Tibial nerve (tissue), 4 donors: Measurements from ENCODE around the gene MPG. TPM values are rescaled to one million over a fixed set of nuclear protein-coding genes. Genes with fewer than 3 reads are reported as not detected.
A peak's percentile ranks its signal among the peaks of the same experiment; 100 is the strongest.

Source experiments
- DNase-seq, 2 donors: peaks; one replicate each; pipeline ENCODE4 v3.0.0-alpha.2; 2019; ENCODE audit warnings: low spot score in 2 of 2
- H3K27ac ChIP-seq, 4 donors: fragments of 200-600 bp; sonication (generic) in 3 of 4; one replicate each; pipeline ENCODE4 v1.5.1; 2017 to 2019; ENCODE audit warnings: mild to moderate bottlenecking in 1 of 4
- H3K27me3 ChIP-seq, 2 donors: fragments of 200-600 bp; sonication (generic) in 1 of 2; one replicate each; pipeline versions ENCODE4 v1.5.1 to v1.6.0; 2017 to 2019
- H3K36me3 ChIP-seq, 3 donors: fragments of 200-600 bp; sonication (generic); one replicate each; pipeline ENCODE4 v1.5.1; 2018 to 2019
- H3K4me1 ChIP-seq, 4 donors: fragments of 200-600 bp; sonication (generic) in 3 of 4; one replicate each; pipeline ENCODE4 v1.5.1; 2017 to 2019
- H3K4me3 ChIP-seq, 4 donors: fragments of 200-600 bp; sonication (generic) in 3 of 4; one replicate each; pipeline ENCODE4 v1.5.1; 2017 to 2019; ENCODE audit warnings: mild to moderate bottlenecking in 1 of 4, moderate library complexity in 1 of 4
- H3K9me3 ChIP-seq, 4 donors: fragments of 200-600 bp; sonication (generic) in 3 of 4; one replicate each; pipeline ENCODE4 v1.5.1; 2017 to 2019
- CTCF ChIP-seq, 5 experiments: fragments of 200-600 bp in 3 of 5; fragments of 450-650 bp in 2 of 5; sonication (generic) in 3 of 5; IDR thresholded peaks; one replicate each; pipeline ENCODE4 v1.5.1; 2016 to 2019; ENCODE audit warnings: antibody characterized with exemption in 5 of 5, mild to moderate bottlenecking in 3 of 5, moderate library complexity in 2 of 5
- EP300 ChIP-seq, 2 donors: sonication (generic); formaldehyde crosslinking; IDR thresholded peaks; one replicate each; pipeline ENCODE4 v1.6.1; 2017; ENCODE audit warnings: antibody characterized with exemption in 2 of 2, mild to moderate bottlenecking in 1 of 2
- POLR2A ChIP-seq, 2 donors: fragments of 450-650 bp; IDR thresholded peaks; one replicate each; pipeline ENCODE4 v1.6.1; 2017; ENCODE audit warnings: antibody characterized with exemption in 2 of 2, mild to moderate bottlenecking in 2 of 2, moderate library complexity in 2 of 2
- WGBS, 2 donors: methylation state at CpG; one replicate each; pipeline ENCODE4 v1.1.5; 2018; 5-methylcytosine and 5-hydroxymethylcytosine counted together
- total RNA-seq, 4 donors: library from RNA; depleted of rRNA; stranded (reverse); fragments of >200 nt; gene quantifications; one replicate each; pipeline ENCODE4 v1.1.0, GENCODE V29; 2016

Gene MPG
- total RNA-seq, 4 donors from 2014 or later: 74.3 to 190 (median 115) TPM

GRCh38 chr16:101586-101985, 23.6 kb downstream of the MPG start:
- no peak overlapping the region for H3K4me3 ChIP-seq
- H3K27me3 ChIP-seq: no peaks in the 10 kb centered on the region
- peak overlapping the region; percentile 44 to 88 (median 80) for H3K27ac ChIP-seq
- 48 to 50% methylated on average over 6 of the region's 6 CpGs for WGBS, 2 donors
- peaks cover 4 to 62% (median 26%) of the 10 kb centered on the region in 4 donors for H3K4me1 ChIP-seq
- DNase-seq: no peak
- peaks cover 0 to 42% (median 9%) of the 10 kb centered on the region in 3 donors for H3K36me3 ChIP-seq
- H3K9me3 ChIP-seq: no peaks in the 10 kb centered on the region
- TF ChIP-seq CTCF (IDR thresholded peaks at IDR 0.05) (no peak), EP300 (IDR thresholded peaks at IDR 0.05) (no peak), POLR2A (IDR thresholded peaks at IDR 0.05) (no peak)

GRCh38 chr16:102060-102855, 24.2 kb downstream of the MPG start:
- H3K27me3 ChIP-seq: no peaks in the 10 kb centered on the region
- H3K4me1 ChIP-seq: peaks cover 4 to 62% (median 28%) of the 10 kb centered on the region in 4 donors
- 20 to 26% methylated on average over 19 of the region's 19 CpGs for WGBS, 2 donors
- no peaks in the 10 kb centered on the region for H3K9me3 ChIP-seq
- DNase-seq: peak; percentile 48 to 65
- H3K27ac ChIP-seq: peak overlapping the region; percentile 44 to 88 (median 80)
- TF ChIP-seq EP300 (IDR thresholded peaks at IDR 0.05) (peak; percentile 12 to 73), CTCF (IDR thresholded peaks at IDR 0.05) (no peak), POLR2A (IDR thresholded peaks at IDR 0.05) (peak in 1 of 2 donors; percentile 27)
- H3K4me3 ChIP-seq: no peak overlapping the region
- H3K36me3 ChIP-seq: peaks cover 0 to 42% (median 9%) of the 10 kb centered on the region in 3 donors

- H3K4me1 ChIP-seq: peaks cover 4 to 49% (median 28%) of the 10 kb centered on the region in 4 donors
- 86 to 87% methylated on average over 5 of the region's 5 CpGs for WGBS, 2 donors
- H3K36me3 ChIP-seq: peaks cover 0 to 35% (median 0%) of the 10 kb centered on the region in 3 donors
- TF ChIP-seq POLR2A (IDR thresholded peaks at IDR 0.05) (no peak), EP300 (IDR thresholded peaks at IDR 0.05) (no peak), CTCF (IDR thresholded peaks at IDR 0.05) (no peak)
- H3K27ac ChIP-seq: no peak overlapping the region
- no peak for DNase-seq
- no peaks in the 10 kb centered on the region for H3K27me3 ChIP-seq
- no peak overlapping the region for H3K4me3 ChIP-seq
- no peaks in the 10 kb centered on the region for H3K9me3 ChIP-seq
These were observed 26.3 kb downstream of the MPG start for GRCh38 chr16:104355-104754.

GRCh38 chr16:104928-105327, 26.9 kb downstream of the MPG start:
- Histone ChIP-seq H3K9me3 (no peaks in the 10 kb centered on the region), H3K4me1 (peaks cover 4 to 48% (median 28%) of the 10 kb centered on the region in 4 donors), H3K36me3 (peaks cover 0 to 39% (median 0%) of the 10 kb centered on the region in 3 donors), H3K27me3 (no peaks in the 10 kb centered on the region), H3K4me3 (no peak overlapping the region), H3K27ac (no peak overlapping the region)
- TF ChIP-seq POLR2A (IDR thresholded peaks at IDR 0.05) (no peak), CTCF (IDR thresholded peaks at IDR 0.05) (no peak), EP300 (IDR thresholded peaks at IDR 0.05) (no peak)
- DNase-seq: no peak
- WGBS, 2 donors: 81 to 82% methylated on average over 3 of the region's 3 CpGs

- Histone ChIP-seq H3K27ac (no peak overlapping the region), H3K36me3 (peaks cover 0 to 40% (median 0%) of the 10 kb centered on the region in 3 donors), H3K4me3 (no peak overlapping the region), H3K4me1 (peaks cover 4 to 42% (median 28%) of the 10 kb centered on the region in 4 donors), H3K9me3 (no peaks in the 10 kb centered on the region), H3K27me3 (no peaks in the 10 kb centered on the region)
- WGBS, 2 donors: 74 to 79% methylated on average over 6 of the region's 6 CpGs
- DNase-seq: no peak
- TF ChIP-seq POLR2A (IDR thresholded peaks at IDR 0.05) (no peak), CTCF (IDR thresholded peaks at IDR 0.05) (no peak), EP300 (IDR thresholded peaks at IDR 0.05) (no peak)
These were observed 27.5 kb downstream of the MPG start for GRCh38 chr16:105521-105920.
